Cerebellar nuclear complex (tissue), 1 donor: ENCODE measurements around the gene CSPG4.
A peak's percentile ranks its signal among the peaks of the same experiment; 100 is the strongest.
"Not testable (repeated sequence)": the region's sequence is repeated elsewhere in the genome, so short reads cannot be mapped to it uniquely, and the experiment has no call there.

Experiments
- DNase-seq, 2 experiments: peaks; one replicate each; lab custom pipeline; 2025; lab: John Stamatoyannopoulos, UW

Gene CSPG4

GRCh38 chr15:75738014-75738646, 25.5 kb upstream of the CSPG4 start:
- DNase-seq = no peak

GRCh38 chr15:75737116-75738013, 24.7 kb upstream of the CSPG4 start:
- DNase-seq = not testable (repeated sequence)

DNA sequence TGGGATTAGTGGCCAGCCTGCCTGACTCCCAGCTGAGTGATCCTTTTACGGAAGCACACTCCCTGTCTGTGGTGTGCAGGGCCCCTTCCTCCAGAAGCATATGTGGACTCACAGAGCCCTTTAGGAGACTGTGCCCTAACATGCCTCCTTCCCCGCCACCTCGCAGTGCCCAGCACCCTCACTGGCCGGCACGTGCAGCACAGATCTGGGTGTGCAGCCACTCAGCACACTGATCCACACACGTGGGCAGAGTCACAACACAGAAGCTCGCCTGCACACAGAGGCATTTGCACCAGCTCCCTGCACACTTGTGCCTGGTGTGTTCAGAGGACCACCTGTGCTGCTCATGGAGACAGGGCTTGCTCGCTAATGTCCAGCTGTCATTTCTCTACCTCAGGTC, 23.6 kb upstream of the CSPG4 start:
- DNase-seq = no peak

GRCh38 chr15:75734861-75735760, 22.5 kb upstream of the CSPG4 start:
- not testable (repeated sequence) for DNase-seq

- no peak for DNase-seq
Observed at GRCh38 chr15:75733761-75734651, 21.4 kb upstream of the CSPG4 start.

GRCh38 chr15:75732809-75733451, 20.3 kb upstream of the CSPG4 start:
- peak in 1 of 2 experiments; percentile 38 for DNase-seq

GRCh38 chr15:75732177-75732808, 19.6 kb upstream of the CSPG4 start:
- no peak for DNase-seq

DNA sequence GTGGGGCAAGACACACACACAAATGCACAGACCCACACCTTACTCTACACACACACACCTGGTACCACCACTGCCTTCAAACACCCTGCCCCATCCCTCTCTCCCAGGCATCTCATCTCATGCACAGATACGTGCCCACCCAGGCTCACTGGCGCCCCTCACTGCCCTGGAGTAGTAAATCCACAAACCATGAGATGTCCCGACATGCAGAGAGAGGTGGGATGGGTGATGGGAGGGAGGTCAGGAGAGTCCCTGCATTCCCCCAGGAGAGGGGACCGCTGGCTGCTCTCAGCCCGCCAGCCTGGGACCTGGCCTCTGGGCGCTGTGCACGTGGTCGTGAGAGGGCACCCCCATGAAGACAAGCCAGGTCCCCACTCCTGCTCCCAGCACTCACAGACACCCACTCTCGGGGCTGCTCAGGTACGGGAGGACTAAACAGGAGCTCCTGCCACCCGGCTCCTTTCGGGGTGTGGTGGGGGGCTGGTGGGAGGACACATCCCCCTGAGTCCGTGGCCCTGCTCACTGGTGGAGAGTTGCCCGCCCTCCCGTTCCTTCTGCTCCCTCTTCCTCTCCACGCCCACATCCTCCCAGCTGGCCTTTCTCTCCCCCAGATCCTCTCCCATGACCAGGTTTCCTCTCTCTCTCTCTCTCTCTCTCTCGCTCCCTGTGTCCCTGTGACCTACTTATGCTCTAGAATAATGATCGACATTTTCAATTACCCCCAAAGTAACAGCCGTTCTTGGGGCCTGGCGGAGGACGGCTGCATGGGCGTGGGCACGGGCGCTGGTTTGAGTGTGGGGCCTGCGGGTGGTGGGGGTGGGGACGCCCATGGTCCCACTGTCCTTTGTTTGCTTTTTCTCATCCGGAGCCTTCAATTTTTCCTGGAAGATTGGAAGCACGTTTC, 18.9 kb upstream of the CSPG4 start:
- DNase-seq = peak in 1 of 2 experiments; percentile 21

DNA sequence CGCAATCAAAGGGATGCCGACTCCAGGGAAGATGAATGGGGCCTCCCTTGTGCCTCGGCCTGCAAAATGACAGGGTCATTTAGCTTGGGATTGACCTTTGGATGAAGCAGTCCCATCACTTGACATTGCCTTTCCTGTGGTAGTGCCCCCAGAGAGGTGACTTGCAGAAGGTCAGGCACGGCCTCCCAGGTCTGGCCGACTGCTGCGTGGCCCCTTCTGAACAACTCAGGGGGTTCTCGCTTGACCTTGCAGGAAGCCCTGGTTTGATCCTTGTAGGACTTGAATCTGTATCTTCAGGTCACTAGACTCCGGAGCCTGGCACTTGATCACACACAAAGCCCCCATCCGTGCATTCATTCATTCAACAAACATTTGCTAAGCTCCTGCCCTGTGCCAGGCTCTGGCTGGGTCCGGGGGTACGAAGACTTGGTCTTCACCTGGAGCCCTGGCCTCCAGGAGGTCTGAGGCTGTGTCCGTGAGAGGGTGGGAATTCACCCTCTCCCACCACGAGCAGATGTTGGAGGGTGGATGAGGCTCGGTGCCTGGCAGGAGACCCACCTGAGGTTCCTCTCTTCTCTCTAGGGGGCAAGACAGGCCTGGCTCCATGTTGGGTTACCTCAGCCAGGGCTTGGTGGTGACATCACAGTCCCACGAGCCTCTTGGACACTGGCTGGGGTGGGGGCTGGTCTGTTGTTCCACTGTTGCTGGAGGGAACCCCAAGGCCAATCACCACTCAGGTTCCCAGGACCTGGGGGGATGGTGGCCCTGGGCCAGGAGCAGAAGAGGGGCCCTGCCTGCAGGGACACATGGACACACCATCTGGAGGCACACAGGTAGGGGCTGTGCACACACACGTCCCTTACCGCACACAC, 18.0 kb upstream of the CSPG4 start:
- not testable (repeated sequence) for DNase-seq

GRCh38 chr15:75729326-75730069, 16.9 kb upstream of the CSPG4 start:
- no peak for DNase-seq

- DNase-seq = no peak
Observed at GRCh38 chr15:75727851-75728715, 15.4 kb upstream of the CSPG4 start.

DNA sequence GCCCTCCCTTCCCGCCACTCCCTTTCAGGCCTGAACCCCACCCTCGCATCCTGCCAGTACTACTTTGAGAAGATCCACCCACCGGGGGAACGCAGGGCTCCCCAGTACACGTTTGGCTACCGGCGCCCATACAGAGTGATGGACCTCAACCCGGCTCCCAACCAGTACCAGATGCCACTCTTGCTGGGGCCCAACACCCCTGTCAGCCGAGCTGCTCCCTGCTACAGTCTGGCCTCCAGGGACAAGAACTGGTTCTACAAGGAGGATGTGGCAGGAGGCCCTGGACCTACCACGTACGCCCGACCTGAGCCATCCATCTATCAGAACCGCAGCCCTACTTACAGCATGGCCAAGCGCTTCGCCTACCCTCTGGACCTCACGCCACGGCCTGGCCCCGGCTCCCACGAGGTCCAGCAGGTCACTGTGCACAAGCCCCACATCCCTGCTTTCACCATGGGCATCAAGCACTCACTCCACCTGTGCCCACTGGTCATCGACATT, 14.4 kb upstream of the CSPG4 start:
- no peak for DNase-seq

DNA sequence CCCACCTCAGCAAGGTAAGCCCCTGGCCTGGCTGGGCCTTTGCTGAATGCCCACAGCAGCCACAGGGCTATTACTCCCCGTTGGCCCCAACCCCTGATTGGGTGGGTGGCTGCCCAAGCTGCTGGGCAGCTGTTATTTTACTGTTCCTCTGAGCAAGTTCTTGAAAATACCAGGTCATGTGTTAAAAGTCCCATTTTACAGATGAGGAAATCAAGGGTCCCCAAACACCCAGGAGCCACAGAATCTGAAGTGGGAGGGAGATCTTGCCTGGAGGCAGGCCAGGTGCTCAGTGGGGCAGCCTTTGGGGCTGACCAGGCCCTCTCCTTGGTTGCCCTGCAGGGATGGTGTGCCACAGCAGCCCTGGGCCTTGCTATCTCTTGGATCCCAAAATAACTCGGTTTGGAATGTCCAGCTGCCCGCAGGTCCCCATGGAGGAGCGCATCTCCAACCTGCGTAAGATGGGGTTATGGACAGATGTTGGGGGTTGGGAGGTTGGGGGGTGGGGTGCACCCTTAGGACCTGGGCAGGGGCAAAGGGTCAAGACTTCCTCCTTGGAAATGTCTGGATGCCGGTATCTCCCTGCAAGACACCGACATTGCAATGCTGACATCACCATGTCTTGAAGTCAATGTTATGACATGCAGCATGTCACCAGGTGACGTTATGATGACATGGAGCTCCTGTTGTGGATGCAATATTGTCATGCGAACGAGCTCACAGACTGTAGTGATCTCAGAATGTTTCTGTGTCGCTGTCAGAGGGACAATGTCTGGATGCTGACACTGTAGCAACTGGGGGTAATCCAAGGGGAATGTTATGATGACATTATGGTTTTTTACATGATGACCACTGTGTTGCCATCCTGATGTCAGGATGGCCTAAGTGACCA, 13.3 kb upstream of the CSPG4 start:
- no peak for DNase-seq

- DNase-seq = no peak
Observed at GRCh38 chr15:75725006-75725718, 12.5 kb upstream of the CSPG4 start.
